Heart left ventricle (tissue), 16 donors: ENCODE data around the gene RAB11FIP4. TPM values are rescaled to one million over a fixed set of nuclear protein-coding genes. Genes with fewer than 3 reads are reported as not detected.
"Not testable (repeated sequence)": the region's sequence is repeated elsewhere in the genome, so short reads cannot be mapped to it uniquely, and the experiment has no call there.

Experiments
- ATAC-seq, 4 donors: fragments of 200-7000 bp; cut with Tn5 transposase; one replicate each; pipeline ENCODE4 v1.9.1; 2020 to 2022; ENCODE audit warnings: moderate library complexity in 4 of 4, mild to moderate bottlenecking in 3 of 4, moderate number of reproducible peaks in 1 of 4
- DNase-seq, 5 donors: peaks; one replicate each; pipeline ENCODE4 v3.0.0-alpha.2; 2020
- H3K27ac ChIP-seq, 12 donors: fragments of 200-600 bp; sonication (generic) in 4 of 12; one replicate each; pipeline versions ENCODE4 v1.5.0 to v1.8.0; 2016 to 2022; ENCODE audit warnings: mild to moderate bottlenecking in 2 of 12
- H3K27me3 ChIP-seq, 9 donors: fragments of 200-600 bp; sonication (generic) in 2 of 9; one replicate each; pipeline versions ENCODE4 v1.5.1 to v1.8.0; 2016 to 2022; ENCODE audit warnings: mild to moderate bottlenecking in 3 of 9
- H3K36me3 ChIP-seq, 9 donors: fragments of 200-600 bp; sonication (generic) in 2 of 9; one replicate each; pipeline versions ENCODE4 v1.5.0 to v1.8.0; 2018 to 2022; ENCODE audit warnings: mild to moderate bottlenecking in 2 of 9
- H3K4me1 ChIP-seq, 12 donors: fragments of 200-600 bp; sonication (generic) in 4 of 12; one replicate each; pipeline versions ENCODE4 v1.5.0 to v1.8.0; 2016 to 2022; ENCODE audit warnings: mild to moderate bottlenecking in 3 of 12
- H3K4me3 ChIP-seq, 12 donors: fragments of 200-600 bp; sonication (generic) in 4 of 12; one replicate each; pipeline versions ENCODE4 v1.5.0 to v1.8.0; 2017 to 2022; ENCODE audit warnings: mild to moderate bottlenecking in 9 of 12, moderate library complexity in 4 of 12
- H3K9me3 ChIP-seq, 12 donors: fragments of 200-600 bp; sonication (generic) in 4 of 12; one replicate each; pipeline versions ENCODE4 v1.5.0 to v1.8.0; 2016 to 2022; ENCODE audit warnings: mild to moderate bottlenecking in 1 of 12
- CTCF ChIP-seq, 12 donors: fragments of 200-600 bp; sonication (generic) in 4 of 12; IDR thresholded peaks; one replicate each; pipeline versions ENCODE4 v1.5.0 to v1.8.0; 2018 to 2022; ENCODE audit warnings: antibody characterized with exemption in 12 of 12, mild to moderate bottlenecking in 5 of 12
- POLR2A ChIP-seq, 2 donors: fragments of 450-650 bp; IDR thresholded peaks; one replicate each; pipeline ENCODE4 v1.6.1; 2017; ENCODE audit warnings: antibody characterized with exemption in 2 of 2, mild to moderate bottlenecking in 2 of 2, moderate library complexity in 2 of 2
- WGBS, 4 donors: extraction: QIAGEN DNeasy Blood & Tissue Kit in 2 of 4; methylation state at CpG; one replicate each; pipeline versions ENCODE4 v1.1.5 to v1.1.7; 2013 to 2018; 5-methylcytosine and 5-hydroxymethylcytosine counted together
- intact Hi-C, 10 donors: fragments of 100-400 bp; cut with DNase I; formaldehyde crosslinking; loops; one replicate each; pipeline versions ENCODE4 v1.11.1 to v1.14.2; 2022
- long read RNA-seq, 3 donors: library from polyadenylated mRNA; unstranded; transcript quantifications; one replicate each; pipeline ENCODE4 v2.0.0, GENCODE V29; 2020 to 2021
- polyA plus RNA-seq, 2 donors: library from polyadenylated mRNA; stranded (reverse); fragments of 200-250 nt; gene quantifications; one replicate each; pipeline ENCODE4 v1.2.3, GENCODE V29; 2013
- total RNA-seq, 9 donors: library from RNA; depleted of rRNA in 2 of 9; stranded (reverse); fragments of >200 nt in 2 of 9; fragmentation: NEBNext Ultra II Directional in 3 of 9; extraction: Animal tissue kit (Norgen Biotek cat#: 25700) in 3 of 9; gene quantifications; one replicate each; pipeline versions ENCODE4 v1.1.0 to v1.2.4, GENCODE V29; 2016 to 2023
- donor health status: ischemic (EF 13 %, LVEDD 7.1; RV severe dilation, severe dysfunction).
- donor health status: healthy with polysubstance abuse.
- donor health status: DM: no; HTN: yes; CAD: no.
- donor health status: DM: no; HTN: no; CAD: no.
- donor health status: ischemic (EF 25% LVEDD 6.9; RV normal size, moderate dysfunction).
- donor health status: ischemic (EF 25% LVEDD 5.7; RV mildly dilated, moderate dysfunction).
- donor health status: healthy.
- donor health status: DM: yes; HTN: yes; CAD: no.
- donor health status: ischemic (EF 35%, LVEDD 5.7; RV mildly dilated, moderate dysfunction).
- donor health status: nonischemic (EF 11% LVEDD 7.7; RV severe dilation, severe dysfunction).
- donor health status: DM: yes; HTN: yes; CAD: no.
- donor health status: PGD.
- donor health status: ischemic (EF 29% LVEDD 5.4; RV normal size, mild dysfunction).
- donor health status: nonischemic (EF 23%, LVEDD 6.1; RV moderate dilation, normal function).

The RAB11FIP4 gene
- total RNA-seq (10 to 100 TPM in 2 of 9 donors, 1 to 10 TPM in 7; 3.7 to 13.7 (median 8.7) TPM), polyA plus RNA-seq (1 to 10 TPM; 1.5 to 3.7 TPM)
- long read RNA-seq, donor 1, transcript RAB11FIP4-201 (13 exons, 1,968 nt) = major isoform, 11 of 25 reads
- long read RNA-seq, donor 1, partial matches to known transcripts = 7 of 25 reads
- long read RNA-seq, donor 1, other reads (novel, unspliced or antisense) = 7 of 25 reads
- long read RNA-seq, donor 2, partial matches to known transcripts = 15 of 20 reads
- long read RNA-seq, donor 2, other reads (novel, unspliced or antisense) = 1 of 20 reads
- long read RNA-seq, donor 3, partial matches to known transcripts = 10 of 17 reads
- long read RNA-seq, donor 3, other reads (novel, unspliced or antisense) = 3 of 17 reads

- H3K4me1 ChIP-seq = peaks cover 0 to 18% (median 7%) of the 10 kb centered on the region in 12 donors
- H3K27ac ChIP-seq = no peak within 1 kb of the TSS
- H3K36me3 ChIP-seq = no peaks in the 10 kb centered on the region
- ATAC-seq (no peak), DNase-seq (peak in 1 of 5 donors; percentile 11)
- no peaks in the 10 kb centered on the region for H3K9me3 ChIP-seq
- intact Hi-C loops = no loop called here
- TF ChIP-seq CTCF (IDR thresholded peaks at IDR 0.05) (no peak), POLR2A (IDR thresholded peaks at IDR 0.05) (no peak)
- H3K27me3 ChIP-seq = peaks cover 9 to 52% (median 34%) of the 10 kb centered on the region in 9 donors
- peak within 1 kb of the TSS; percentile 26 to 54 (median 48) for H3K4me3 ChIP-seq
- 0 to 1% (median 1%) methylated on average over 21 to 66 of the region's 69 CpGs; no CpG with 5 or more reads in 1 of the 4 donors for WGBS, 4 donors
Observed at GRCh38 chr17:31391496-31391949, at the start of gene RAB11FIP4. TSS of gene RAB11FIP4 (plus strand) at chr17:31391675. CDS start at chr17:31391853, 178 bp downstream.

GRCh38 chr17:31345191-31345747, 46.2 kb upstream of the RAB11FIP4 start:
- 93 to 99% (median 95%) methylated on average over 13 to 20 of the region's 34 CpGs for WGBS, 4 donors
- H3K4me1 ChIP-seq, H3K9me3 ChIP-seq, H3K27me3 ChIP-seq, DNase-seq, intact Hi-C loops, H3K27ac ChIP-seq, H3K4me3 ChIP-seq: not testable (repeated sequence)
- peak in 1 of 4 donors; percentile 20 for ATAC-seq
- peaks cover 0 to 70% (median 48%) of the 10 kb centered on the region in 9 donors for H3K36me3 ChIP-seq

- intact Hi-C loops = no loop called here
- no peaks in the 10 kb centered on the region for H3K9me3 ChIP-seq
- H3K27me3 ChIP-seq = no peaks in the 10 kb centered on the region
- no peak for ATAC-seq
- H3K36me3 ChIP-seq = peaks cover 0 to 71% (median 56%) of the 10 kb centered on the region in 9 donors
- H3K27ac ChIP-seq = no peak overlapping the region
- TF ChIP-seq CTCF (IDR thresholded peaks at IDR 0.05) (no peak), POLR2A (IDR thresholded peaks at IDR 0.05) (no peak)
- DNase-seq = no peak
- H3K4me1 ChIP-seq = no peaks in the 10 kb centered on the region
- H3K4me3 ChIP-seq = no peak overlapping the region
Observed at GRCh38 chr17:31349454-31349853, 42.0 kb upstream of the RAB11FIP4 start.

GRCh38 chr17:31355935-31356334, 35.5 kb upstream of the RAB11FIP4 start:
- intact Hi-C loops = loop anchor here in 2 of 10 donors (10.0 kb wide), 2 partner anchors 111 to 121 kb away; no protein-coding TSS in a partner anchor
- no peak for DNase-seq
- Histone ChIP-seq H3K9me3 (no peaks in the 10 kb centered on the region), H3K4me1 (no peaks in the 10 kb centered on the region), H3K4me3 (no peak overlapping the region), H3K27ac (no peak overlapping the region), H3K27me3 (no peaks in the 10 kb centered on the region), H3K36me3 (peaks cover 0 to 100% (median 89%) of the 10 kb centered on the region in 9 donors)
- 84 to 100% (median 93%) methylated on average over 1 of the region's 1 CpG for WGBS, 4 donors
- no peak for ATAC-seq
- TF ChIP-seq CTCF (IDR thresholded peaks at IDR 0.05) (no peak), POLR2A (IDR thresholded peaks at IDR 0.05) (no peak)
